GM12892 (cell line): ENCODE measurements around the gene OTUD5.
A peak's percentile ranks its signal among the peaks of the same experiment; 100 is the strongest.

Experiments used
- DNase-seq: peaks from one replicate; pipeline ENCODE4 v3.0.0; 2011; ENCODE audit not compliant: insufficient read length
- FAIRE-seq: peaks from 2 replicates; lab custom pipeline; 2011; peaks lifted over from hg19 to GRCh38; lab: Jason Lieb, UNC
- POLR2A ChIP-seq: IDR thresholded peaks from 2 replicates; pipeline ENCODE4 v1.6.1; 2011; ENCODE audit warnings: low read depth, low read length, control low read depth
- POLR2AphosphoS5 ChIP-seq: IDR thresholded peaks from 2 replicates; pipeline ENCODE4 v1.6.1; 2011; ENCODE audit warnings: low read depth, low read length, control low read depth
- TAF1 ChIP-seq: IDR thresholded peaks from 2 replicates; pipeline ENCODE4 v1.6.1; 2011; ENCODE audit warnings: low read depth, mild to moderate bottlenecking, control low read depth, low read length, borderline replicate concordance

OTUD5 gene

DNA sequence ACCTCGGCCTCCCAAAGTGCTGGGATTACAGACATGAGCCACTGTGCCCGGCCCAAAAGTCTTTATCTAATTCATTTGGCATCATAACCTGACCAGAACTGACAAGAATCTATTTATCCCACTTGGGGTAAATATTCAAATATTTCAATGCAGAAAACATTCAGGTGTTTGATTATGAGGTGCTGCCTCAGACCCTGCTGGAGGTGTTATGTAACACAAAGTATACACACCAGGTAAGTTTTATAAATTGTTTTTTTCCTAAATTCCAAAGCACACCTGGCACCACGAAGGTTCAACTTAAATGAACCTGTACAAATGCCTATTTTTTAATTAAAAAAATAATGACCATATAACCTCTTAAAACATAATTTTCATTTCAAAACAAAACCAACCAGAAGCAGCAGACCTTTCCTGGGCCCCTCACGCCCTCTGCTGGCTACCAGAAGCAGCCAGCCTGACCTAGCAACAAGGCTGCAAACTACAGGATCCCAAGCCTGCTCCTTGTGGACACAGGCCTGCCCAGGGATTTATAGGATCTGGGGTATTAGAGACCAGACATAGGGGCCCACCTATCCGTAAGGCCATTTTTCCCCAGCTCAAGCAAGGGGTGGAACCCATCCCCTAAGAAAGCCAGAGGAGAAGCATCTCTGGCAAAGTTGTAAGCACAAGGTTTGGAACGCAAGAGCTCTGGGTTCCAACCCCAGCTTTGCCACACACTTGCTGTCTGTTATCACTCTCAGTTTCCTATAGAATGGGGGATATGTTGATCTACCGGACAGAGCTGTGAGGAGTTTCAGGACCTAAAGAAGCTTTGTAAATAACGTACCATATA, 11.7 kb downstream of the OTUD5 start:
- peak; percentile 74 for FAIRE-seq
- TF ChIP-seq POLR2AphosphoS5 = no peak
- TF ChIP-seq TAF1 = no peak
- TF ChIP-seq POLR2A = no peak
- no peak for DNase-seq

DNA sequence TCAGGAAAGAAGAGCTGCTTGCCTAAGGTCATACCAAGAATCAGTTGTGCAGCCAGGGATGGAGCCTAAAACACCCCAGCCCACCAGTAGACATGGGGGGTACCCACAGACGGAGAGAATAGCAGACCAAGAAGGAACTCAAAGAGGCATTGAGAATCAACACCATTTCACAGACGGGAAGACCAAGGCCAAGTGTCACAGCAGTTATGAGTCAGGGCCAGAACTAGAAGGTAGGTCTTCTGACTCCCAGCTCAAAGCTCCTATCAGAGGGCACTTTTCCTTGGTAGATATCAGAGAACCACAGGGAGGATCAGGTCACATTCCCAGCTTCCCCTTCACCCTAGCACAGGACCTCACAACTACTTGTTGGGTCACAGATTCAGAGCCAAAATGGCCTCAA, 14.5 kb downstream of the OTUD5 start:
- no peak for DNase-seq
- FAIRE-seq = peak; percentile 81
- TF ChIP-seq TAF1 (no peak), POLR2A (no peak), POLR2AphosphoS5 (no peak)

DNA sequence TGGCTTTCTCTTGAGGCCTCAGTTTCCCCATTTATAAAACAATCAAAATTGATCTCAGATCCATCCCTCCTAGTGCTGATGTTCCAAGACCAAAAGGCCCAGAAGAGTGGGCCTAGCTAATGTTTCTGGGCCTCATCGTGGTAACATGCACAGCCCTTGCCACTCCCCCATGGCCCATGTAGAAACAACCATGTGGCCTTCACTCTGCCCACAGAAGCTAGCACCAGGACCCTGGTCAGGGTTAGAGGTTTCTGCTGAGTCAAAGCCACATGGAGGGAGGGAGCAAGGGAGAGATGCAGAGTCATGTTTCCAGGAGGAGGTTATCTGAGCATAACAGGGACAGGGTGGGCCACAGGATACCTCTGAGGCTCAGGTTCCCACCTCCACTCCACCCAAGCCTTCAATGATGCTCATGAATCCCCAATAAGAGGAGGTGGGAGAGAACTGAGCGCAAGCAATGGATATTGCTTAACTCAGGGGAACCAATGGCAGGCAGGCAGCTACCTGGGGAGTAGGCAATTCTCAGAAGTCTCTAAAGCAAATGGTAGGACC, 16.9 kb downstream of the OTUD5 start:
- FAIRE-seq (no peak), DNase-seq (no peak)
- TF ChIP-seq POLR2A = no peak
- no peak for TF ChIP-seq TAF1
- TF ChIP-seq POLR2AphosphoS5 = no peak

DNA sequence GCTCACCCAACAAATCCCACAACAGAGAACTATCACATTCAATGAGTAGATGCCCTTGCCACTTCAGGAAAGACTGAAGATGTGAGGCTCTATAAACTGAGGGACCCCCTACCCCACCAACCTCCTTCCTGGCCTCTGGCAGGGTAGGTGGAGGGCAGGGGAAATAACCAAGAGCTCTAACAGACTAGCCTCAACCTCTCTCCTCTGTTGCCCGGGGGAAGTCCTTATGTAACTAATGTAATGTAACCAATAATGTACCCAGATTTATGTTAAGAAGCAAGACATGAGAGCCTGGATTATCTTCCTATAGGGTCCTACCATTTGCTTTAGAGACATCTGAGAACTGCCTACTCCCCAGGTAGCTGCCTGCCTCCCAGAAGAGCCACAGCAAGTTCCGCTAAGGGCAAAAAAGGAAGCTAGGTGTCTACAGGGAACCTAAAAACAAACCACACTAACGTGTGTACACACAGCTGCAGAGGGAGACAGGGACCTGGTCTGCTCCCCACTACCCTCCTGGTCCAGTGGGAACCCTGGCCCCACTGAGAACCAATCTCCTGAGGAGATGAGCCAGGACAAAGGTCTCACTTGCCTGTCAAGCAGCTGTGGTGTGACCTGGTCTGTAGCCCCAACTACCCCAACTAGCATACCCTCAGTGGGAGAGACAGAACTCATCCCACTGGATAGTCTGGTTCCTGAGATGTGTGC, 17.7 kb downstream of the OTUD5 start:
- DNase-seq (no peak), FAIRE-seq (peak; percentile 86)
- TF ChIP-seq POLR2A (no peak), TAF1 (no peak), POLR2AphosphoS5 (no peak)

DNA sequence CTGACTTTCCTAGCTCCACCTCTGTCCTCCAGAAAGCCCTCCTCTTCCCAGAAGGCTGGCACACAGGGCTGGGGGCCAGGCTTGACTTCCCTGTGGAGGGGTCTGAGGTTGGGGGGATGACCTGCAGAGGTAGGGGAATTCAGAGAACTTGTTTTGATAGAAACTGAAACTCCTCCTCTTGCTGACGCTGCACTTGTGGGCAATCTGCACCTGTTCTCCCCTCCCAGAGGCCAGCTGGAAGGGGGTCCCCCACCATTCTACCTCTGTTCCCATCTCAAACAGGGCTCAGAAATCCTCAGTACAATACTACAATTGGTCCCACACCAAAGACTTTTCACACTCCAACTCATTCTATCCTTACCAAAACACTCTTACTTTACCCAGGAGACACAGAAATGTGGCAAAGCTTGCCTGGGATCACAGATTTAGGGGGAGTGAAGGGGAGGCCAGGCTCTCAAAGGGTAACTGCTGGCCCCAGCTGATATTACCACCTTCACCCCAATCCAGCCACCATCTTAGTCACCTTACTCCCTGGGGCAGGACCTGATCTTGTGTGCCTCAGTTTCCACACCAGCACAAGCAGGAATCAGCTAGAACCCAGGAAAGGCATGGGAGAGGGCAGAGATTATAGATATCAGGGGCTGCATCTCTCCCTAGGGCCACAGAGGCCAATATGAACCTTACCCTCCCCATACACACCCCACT, 18.5 kb downstream of the OTUD5 start:
- DNase-seq = no peak
- TF ChIP-seq POLR2A (no peak), POLR2AphosphoS5 (peak; percentile 39; the same call in 1 of the 2 replicates)
- FAIRE-seq = peak; percentile 92

DNA sequence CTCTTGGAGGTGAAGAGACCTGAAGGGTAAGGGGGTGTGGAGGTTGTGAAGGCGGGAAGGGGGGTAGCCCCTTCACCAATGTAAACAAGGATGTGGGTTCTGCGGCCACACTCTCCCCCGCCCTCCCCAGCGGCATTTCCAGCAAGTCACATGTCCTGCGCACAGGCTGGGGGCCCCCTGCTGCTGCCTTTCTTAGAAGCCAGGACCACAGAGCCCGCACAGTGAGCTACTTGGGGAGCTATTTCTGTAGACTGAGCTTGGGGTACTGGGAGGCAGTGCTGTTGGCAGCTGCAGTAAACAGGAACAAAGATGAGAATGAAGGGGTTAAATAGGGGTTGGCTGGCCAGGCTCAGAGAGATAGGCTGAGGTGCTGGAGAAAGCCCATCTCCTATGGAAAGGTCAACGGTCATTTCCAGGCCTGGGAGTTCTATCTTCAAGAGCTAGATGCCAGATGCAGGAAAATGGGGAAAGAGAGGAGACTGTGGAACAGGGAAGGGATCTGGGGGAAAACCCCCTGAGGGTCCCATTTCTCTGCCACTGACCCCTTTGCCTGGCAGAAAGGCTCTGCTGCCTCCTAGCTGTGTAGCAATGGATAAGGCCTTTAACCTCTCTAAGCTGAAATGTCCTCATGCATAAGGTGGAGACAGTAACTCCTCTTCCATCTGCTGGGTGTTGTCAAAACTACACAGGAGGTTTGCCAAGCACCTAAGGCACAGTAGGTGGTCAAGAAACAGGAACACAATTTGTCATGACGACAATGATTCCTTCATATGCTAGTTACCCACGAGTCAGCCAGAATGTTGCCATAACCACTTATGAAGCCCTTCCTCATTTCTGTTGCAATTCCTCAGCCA, 20.1 kb downstream of the OTUD5 start:
- peak; percentile 98 for FAIRE-seq

DNA sequence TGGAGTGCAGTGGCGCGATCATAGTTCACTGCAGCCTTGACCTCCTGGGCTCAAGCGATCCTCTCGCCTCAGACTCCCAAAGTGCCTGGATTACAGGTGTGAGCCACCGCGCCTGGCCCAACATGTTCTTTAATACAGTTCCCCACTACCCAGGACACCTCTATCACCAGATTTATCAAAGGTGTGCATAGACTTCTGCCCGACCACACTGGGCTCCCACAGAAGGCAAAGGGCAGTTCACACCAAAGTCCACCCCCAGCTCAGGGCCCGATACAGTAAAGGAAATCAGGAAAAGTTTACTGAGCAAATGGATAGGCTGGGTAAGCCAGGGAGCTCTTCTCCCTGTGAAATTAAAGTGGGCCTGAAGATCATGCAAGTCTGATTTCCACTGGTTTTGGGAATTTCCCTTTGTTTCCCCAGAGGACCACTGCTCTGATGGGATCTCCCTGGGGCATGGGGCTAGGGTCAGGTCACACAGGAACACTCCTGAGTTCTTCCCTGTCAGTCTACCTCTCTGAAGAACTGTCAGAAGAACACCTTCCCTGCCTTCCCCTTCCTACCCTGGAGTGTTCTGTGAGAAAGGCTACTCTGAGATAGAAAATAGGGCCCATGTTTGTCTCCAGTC, 20.9 kb downstream of the OTUD5 start:
- DNase-seq = no peak
- TF ChIP-seq TAF1 (no peak), POLR2A (no peak), POLR2AphosphoS5 (no peak)
- FAIRE-seq = no peak

More for the DNA sequence above, 20.1 kb downstream of the OTUD5 start:
- DNase-seq = peak; percentile 49
- TF ChIP-seq POLR2A = no peak
- TF ChIP-seq POLR2AphosphoS5 = peak; percentile 31; the same call in 1 of the 2 replicates
- no peak for TF ChIP-seq TAF1

DNA sequence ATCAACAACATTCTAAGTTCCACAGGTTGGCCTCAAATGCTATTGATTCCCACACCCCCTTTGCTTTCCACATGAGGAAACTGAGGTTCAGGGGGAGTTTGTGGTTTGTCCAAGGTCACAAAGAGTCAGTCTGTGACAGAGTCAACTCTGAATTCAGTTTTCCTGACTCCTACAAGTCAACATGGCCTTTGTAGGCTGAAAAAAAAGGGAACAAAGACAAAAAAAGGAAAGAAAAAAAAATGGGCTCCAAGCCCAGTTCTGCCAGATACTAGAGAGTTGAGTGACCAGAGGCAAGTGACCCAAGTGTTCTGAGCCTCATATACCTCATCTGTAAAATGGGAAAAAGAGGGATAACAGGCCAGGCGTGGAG, 22.1 kb downstream of the OTUD5 start:
- no peak for DNase-seq
- TF ChIP-seq TAF1 (no peak), POLR2A (no peak), POLR2AphosphoS5 (no peak)
- FAIRE-seq = no peak

DNA sequence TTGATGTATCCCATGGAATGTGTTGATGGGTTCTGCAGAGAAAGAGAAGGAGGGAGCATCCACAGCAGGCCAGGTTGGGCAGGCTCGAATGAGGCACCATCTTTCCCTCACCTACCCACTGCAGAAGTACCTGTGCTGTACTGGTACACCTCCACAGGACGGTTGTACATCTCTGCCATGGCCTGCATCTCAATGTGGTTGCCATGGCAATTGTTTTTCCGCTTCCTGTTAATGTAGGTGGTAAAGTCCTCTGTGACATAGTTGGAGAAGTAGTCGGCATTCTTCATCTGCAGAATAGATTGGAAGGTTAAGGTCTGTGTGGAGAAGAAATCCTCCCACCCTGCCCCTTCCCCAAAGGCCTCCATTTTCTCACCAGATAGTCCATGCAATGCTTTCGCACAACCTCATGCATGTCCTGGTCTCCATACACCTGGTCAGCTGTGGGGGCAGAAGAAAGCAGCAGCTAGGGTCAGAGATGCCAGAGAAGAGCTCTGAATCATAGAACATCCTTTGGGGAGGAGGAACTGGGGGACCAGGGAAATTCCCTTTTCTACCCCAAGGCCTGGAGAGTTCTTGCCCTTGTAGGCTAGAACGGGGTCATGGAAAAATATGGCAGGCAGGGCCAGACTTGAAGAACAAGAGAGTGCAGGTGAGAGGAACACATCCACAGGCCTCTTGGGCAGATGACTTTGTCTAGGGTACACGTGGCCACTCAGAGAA, 22.7 kb downstream of the OTUD5 start:
- FAIRE-seq = peak; percentile 42

DNA sequence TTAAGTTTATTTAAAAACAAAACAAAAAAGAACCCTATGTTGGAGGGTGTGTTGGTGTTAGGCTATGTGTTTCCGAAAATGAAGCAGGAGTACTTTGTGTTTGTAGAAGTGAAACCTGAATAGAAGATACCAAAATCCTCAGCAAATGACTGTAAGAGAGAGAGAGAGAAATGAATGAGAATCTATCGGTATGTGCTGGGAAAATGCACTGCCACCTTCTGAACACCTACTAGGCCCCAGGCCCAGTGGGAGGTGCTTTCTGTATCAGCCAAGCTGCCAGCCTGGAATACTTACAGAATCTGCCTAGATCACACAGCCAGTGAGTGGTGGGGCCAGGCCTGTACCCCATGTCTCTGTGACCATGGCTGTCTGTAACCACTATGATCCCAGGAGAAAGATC, 23.6 kb downstream of the OTUD5 start:
- DNase-seq (no peak), FAIRE-seq (peak; percentile 82)
- TF ChIP-seq POLR2A = no peak
- no peak for TF ChIP-seq POLR2AphosphoS5
- no peak for TF ChIP-seq TAF1

More for the DNA sequence above, 22.7 kb downstream of the OTUD5 start:
- TF ChIP-seq POLR2AphosphoS5 = no peak
- TF ChIP-seq POLR2A = no peak
- TF ChIP-seq TAF1 = no peak
- no peak for DNase-seq
